Measurements from ENCODE around the gene ICE2.
A peak's percentile ranks its signal among the peaks of the same experiment; 100 is the strongest.

ICE2 gene

DNA sequence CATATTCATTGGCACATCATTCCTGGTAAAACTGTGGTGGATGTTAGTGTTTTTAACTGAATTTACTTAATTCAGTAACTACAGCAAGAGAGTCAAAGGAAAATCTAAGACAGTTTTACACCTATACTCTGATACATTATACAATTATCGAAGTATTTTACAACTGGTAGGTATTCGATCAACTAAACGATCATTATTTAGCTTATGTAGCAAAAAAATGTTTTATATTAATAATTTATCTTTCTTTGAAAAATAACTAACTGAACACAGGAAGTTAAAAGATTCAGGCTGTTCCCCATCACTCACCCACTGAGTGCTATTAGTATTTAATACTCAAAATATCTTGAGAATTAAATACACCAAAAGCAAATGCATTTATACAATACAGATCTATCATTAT, 21.0 kb downstream of the ICE2 start:
- no peak for DNase-seq (ENCODE audit: low spot score)
- FAIRE-seq = no peak

- no peak for DNase-seq (ENCODE audit: low spot score)
- FAIRE-seq = no peak
Measured at GRCh38 chr15:60454824-60455223, 24.1 kb downstream of the ICE2 start.

GRCh38 chr15:60448668-60449360, 30.1 kb downstream of the ICE2 start:
- DNase-seq (ENCODE audit: low spot score) = no peak
- FAIRE-seq = no peak

GRCh38 chr15:60444289-60444912, 34.5 kb downstream of the ICE2 start:
- FAIRE-seq (no peak), DNase-seq (ENCODE audit: low spot score) (peak; percentile 18)

GRCh38 chr15:60442763-60443162, 36.2 kb downstream of the ICE2 start:
- DNase-seq (ENCODE audit: low spot score) = no peak
- FAIRE-seq = no peak

- no peak for FAIRE-seq
- DNase-seq (ENCODE audit: low spot score) = no peak
Measured at GRCh38 chr15:60442031-60442650, 36.8 kb downstream of the ICE2 start.

DNA sequence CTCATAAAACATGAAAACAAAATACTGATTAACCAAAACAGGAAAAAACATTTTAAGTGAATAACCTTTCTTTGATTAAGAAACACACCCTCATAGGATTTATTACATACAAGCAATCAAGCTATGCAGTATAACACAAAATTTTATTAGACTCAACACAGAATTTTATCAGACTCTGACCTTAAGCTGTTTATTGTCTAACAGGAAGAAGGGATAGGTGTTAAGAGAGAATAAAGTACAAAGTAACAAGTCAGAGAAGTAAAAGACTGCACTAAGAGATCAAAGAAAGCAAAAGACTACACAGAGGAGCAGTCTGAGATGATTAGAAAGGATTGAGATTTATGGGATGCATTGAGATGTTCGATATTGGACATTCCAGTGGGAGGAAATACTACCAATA, 37.6 kb downstream of the ICE2 start:
- DNase-seq (ENCODE audit: low spot score) = no peak
- no peak for FAIRE-seq

GRCh38 chr15:60438646-60439045, 40.3 kb downstream of the ICE2 start:
- no peak for FAIRE-seq
- no peak for DNase-seq (ENCODE audit: low spot score)

DNA sequence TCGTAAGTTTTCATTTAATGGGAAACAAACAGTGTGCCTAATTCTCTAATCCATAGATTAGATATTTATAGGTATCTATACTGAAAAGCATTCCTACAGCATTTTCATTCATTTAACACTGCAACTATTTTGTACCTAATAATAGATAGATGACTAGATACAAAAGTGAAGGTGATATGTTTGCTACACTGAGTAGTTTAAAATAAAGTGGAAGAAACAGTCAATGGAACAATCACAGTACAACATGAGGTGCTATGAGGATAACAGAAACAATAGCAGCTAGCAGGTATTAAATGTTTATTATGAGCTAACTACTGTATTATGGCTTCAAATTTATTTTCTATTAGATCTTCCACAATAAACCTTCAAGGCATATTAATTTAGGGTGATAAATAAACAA, 50.0 kb downstream of the ICE2 start:
- FAIRE-seq = no peak

GRCh38 chr15:60426870-60427508, 52.0 kb downstream of the ICE2 start:
- no peak for DNase-seq (ENCODE audit: low spot score)
- no peak for FAIRE-seq

More for the DNA sequence above, 50.0 kb downstream of the ICE2 start:
- DNase-seq (ENCODE audit: low spot score) = no peak

GRCh38 chr15:60425461-60425860, 53.5 kb downstream of the ICE2 start:
- no peak for FAIRE-seq

GRCh38 chr15:60424006-60424405, 54.9 kb downstream of the ICE2 start:
- DNase-seq (ENCODE audit: low spot score) = no peak
- FAIRE-seq = no peak

More at GRCh38 chr15:60425461-60425860, 53.5 kb downstream of the ICE2 start:
- DNase-seq (ENCODE audit: low spot score) = no peak

DNA sequence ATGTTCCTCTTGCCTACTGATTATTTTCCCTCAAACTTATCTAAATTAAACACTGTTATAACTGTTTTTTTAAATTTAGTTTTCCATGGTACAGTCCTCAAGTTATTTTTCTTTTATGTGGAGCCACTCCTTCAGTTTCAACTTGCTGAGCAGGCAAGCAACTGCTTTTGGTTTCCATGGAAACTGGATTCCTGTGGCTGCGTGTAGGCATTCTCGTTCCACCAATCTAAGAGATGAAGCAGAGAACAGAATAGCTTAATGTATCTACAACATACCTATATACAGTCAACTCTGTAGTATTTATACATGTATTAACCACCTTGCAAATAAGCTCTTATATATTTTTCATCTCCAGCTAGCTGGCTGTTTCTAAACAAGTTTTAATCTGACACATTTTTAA, 55.4 kb downstream of the ICE2 start:
- FAIRE-seq (no peak), DNase-seq (ENCODE audit: low spot score) (peak; percentile 72)

- peak; percentile 48 for DNase-seq (ENCODE audit: low spot score)
- FAIRE-seq = no peak
Measured at GRCh38 chr15:60421544-60421943, 57.4 kb downstream of the ICE2 start.

DNA sequence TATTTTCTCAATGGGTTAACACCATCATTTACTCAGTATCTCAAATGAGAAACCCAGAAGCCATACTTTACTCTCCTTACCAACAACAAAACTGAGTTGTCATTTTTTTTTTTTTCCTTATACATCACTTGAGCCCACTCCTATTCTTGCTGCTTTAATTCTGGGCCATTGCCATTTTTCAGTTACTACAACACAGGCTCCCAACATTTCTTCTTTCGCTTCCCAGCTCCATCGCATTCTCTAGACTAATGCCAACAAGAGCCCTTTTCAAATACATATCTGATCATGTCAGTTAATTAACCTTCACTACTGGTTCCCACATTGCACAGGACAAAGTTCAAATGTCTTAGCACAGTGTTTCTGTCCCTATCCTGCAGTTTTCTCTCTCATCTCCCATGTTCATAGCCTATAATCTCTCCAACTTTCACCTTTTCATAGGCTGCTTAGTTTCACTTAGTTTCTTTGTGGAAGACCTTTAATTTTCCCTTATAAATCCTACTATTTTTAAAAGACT, 58.7 kb downstream of the ICE2 start:
- FAIRE-seq (no peak), DNase-seq (ENCODE audit: low spot score) (no peak)

- DNase-seq (ENCODE audit: low spot score) = no peak
- no peak for FAIRE-seq
Measured at GRCh38 chr15:60419753-60420152, 59.2 kb downstream of the ICE2 start.

DNA sequence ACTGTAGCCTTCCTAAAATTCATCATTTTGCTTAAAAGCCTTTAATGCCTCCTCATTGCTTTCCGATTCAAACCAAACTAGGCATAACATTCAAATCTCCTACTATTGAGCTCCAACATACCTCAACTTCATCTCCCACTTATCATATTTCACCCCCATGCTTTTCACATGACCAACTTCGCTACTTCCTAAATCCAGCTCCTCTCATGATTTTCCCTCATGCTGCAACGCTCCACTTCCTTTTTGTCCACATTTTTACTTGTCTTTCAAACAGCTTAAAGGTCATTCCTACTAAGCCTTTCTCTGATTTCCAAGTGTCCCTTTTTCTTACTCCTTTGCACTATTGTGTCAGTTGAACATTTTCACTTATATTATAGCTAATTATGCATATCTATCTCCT, 60.8 kb downstream of the ICE2 start:
- DNase-seq (ENCODE audit: low spot score) (no peak), FAIRE-seq (no peak)

GRCh38 chr15:60417112-60417511, 61.8 kb downstream of the ICE2 start:
- no peak for FAIRE-seq

DNA sequence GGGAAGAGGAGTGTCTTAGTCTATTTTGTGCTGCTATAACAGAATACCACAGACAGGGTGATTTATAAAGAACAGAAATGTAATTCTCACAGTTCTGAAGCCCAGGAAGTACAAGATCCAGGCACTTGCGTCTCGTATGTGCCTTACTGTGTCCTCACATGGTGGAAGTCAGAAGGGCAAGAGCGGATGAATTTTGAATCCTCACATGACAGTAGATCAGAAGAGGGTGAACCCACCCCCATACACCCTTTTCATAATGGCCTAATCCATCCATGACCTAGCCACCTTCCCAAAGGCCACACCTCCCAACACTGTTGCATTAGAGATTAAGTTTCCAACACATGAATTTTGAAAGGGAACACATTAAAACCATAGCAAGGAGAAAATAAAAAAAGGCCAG, 62.5 kb downstream of the ICE2 start:
- FAIRE-seq (no peak), DNase-seq (ENCODE audit: low spot score) (no peak)

More at GRCh38 chr15:60417112-60417511, 61.8 kb downstream of the ICE2 start:
- no peak for DNase-seq (ENCODE audit: low spot score)

DNA sequence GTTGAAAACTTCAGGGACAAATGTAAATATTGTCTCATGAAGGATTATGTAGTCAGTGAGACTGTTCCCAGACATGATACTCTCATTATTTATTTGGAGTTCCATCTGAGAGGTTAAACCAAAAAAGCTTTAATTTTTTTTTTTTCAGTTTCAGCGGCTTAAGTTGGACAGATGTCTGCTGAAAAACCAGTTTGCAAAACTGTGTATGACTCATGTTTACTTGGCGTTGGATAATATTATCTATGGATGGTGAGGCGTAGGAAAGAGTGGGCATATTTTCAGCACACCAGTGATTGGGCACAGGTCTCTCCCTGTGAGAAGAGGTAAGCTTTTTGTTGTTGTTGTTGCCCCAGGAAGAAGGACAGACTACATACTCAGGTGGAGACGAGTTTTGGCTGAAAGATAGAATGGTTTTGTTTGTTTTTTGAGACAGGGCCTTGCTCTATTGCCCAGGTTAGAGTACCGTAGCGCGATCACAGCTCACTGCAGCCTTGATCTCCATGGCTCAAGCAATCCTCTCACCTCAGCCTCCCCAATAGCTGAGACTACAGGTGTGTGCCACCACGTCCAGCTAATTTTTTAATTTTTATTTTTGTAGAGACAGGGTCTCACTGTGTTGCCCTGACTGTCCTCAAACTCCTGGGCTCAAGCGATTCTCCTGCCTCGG, 64.8 kb downstream of the ICE2 start:
- FAIRE-seq = no peak
- no peak for DNase-seq (ENCODE audit: low spot score)

DNA sequence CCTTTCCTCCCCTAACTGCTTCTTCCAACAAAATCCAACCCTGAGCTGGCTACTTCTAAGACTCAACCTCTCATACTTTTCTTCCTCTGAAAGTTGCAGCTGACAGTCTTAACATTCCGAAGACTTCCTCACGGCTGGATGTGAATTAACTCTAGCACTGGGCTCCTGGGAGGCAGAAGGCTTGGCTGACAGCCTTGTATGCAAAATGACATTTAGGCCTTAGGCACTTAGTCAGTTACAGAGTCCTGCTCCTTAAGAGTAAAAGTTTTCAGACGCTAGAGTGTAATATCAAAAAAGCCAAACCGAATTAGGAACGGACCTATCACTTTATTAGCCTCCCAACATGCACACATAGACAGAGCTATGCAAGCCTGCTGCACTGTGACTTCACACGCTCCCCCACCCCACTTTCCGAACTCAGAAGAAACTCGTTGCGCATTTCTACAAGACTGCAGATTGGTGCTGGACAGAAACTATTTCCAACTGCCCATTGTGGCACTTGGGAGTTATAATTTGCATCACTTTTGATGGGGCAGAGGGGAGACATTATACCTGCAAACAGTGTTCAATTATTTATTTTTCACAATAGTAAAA, 65.6 kb downstream of the ICE2 start:
- DNase-seq (ENCODE audit: low spot score) (no peak), FAIRE-seq (no peak)

Data from urothelium cell line (cell line).